Hepatocyte (in vitro differentiated cells): ENCODE measurements around the gene ADAM8.

Experiments
- CTCF ChIP-seq: fragments of 200-600 bp; sonication (generic); IDR thresholded peaks from 2 replicates; pipeline ENCODE4 v1.5.1; 2016; ENCODE audit warnings: antibody characterized with exemption, mild to moderate bottlenecking; ENCODE audit not compliant: poor library complexity
- EZH2 ChIP-seq: fragments of 200-600 bp; sonication (generic); IDR thresholded peaks from 2 replicates; pipeline ENCODE4 v1.6.1; 2016; ENCODE audit warnings: antibody characterized with exemption, mild to moderate bottlenecking, borderline replicate concordance
- EZH2phosphoT487 ChIP-seq: fragments of 200-600 bp; sonication (generic); IDR thresholded peaks from one replicate; pipeline ENCODE4 v1.6.1; 2018; ENCODE audit warnings: antibody characterized with exemption, mild to moderate bottlenecking, low read depth, moderate library complexity; ENCODE audit not compliant: unreplicated experiment, severe bottlenecking

- no peak for TF ChIP-seq CTCF
- TF ChIP-seq EZH2phosphoT487: no peak
- TF ChIP-seq EZH2: no peak
These were observed 28.3 kb downstream of the ADAM8 start for GRCh38 chr10:133248334-133248715.
